LNCaP clone FGC (cell line): Measurements from ENCODE around the gene SNX30.

Source experiments
- DNase-seq: peaks from one replicate; pipeline ENCODE4 v3.0.0-alpha.2; 2011; ENCODE audit warnings: low read depth
- H3K4me3 ChIP-seq: 2 replicates; pipeline ENCODE4 v1.5.1; 2011; ENCODE audit warnings: mild to moderate bottlenecking, low read depth, low read length, control low read depth
- CTCF ChIP-seq: IDR thresholded peaks from 2 replicates; pipeline ENCODE4 v1.5.1; 2012; ENCODE audit warnings: mild to moderate bottlenecking; ENCODE audit not compliant: control insufficient read depth, insufficient read depth; ENCODE audit errors: extremely low read depth

SNX30 gene

GRCh38 chr9:112894041-112894440, 143.5 kb downstream of the SNX30 start:
- DNase-seq: no peak

DNA sequence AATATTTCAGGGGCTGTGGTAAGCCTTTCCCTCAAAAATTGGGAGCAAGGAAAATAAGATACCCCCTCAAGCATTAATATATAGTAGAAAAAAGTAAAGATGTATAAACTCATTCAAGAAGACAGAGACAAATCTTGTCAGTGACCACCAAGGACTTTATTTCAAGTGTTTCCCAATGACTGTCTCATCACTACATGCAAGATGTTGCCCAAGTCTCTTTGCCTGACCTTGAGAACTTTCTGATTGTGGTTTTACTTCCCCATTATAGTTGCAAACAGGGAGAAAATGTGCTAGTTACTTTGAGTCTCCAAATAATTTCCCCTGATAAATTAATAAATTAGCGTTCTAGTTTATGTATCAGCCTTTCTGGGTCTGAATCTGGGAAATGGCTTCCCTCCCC, 144.1 kb downstream of the SNX30 start:
- no peak for DNase-seq
- no peak overlapping the region for H3K4me3 ChIP-seq
- no peak for TF ChIP-seq CTCF

More at GRCh38 chr9:112894041-112894440, 143.5 kb downstream of the SNX30 start:
- TF ChIP-seq CTCF: no peak
- no peak overlapping the region for H3K4me3 ChIP-seq

DNA sequence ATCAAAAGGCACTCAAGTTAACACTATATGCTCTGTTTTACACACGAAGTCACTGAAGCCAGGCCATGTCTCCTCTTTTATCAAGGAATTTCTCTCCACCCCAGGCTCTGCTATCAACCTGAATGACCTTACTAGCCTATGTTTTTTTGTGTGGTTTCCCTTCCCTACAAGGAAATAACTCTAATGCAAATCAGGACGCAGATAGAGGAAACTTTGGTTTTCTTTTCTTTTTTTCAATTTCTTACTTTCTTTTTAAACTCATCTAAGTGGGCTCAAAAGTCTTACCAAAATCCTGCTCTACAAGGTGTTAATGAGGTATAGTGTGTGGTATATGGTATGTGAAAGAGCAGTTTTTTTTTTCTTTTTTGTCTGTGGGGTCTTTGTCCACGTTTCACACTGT, 145.6 kb downstream of the SNX30 start:
- TF ChIP-seq CTCF: no peak
- DNase-seq: no peak
- no peak overlapping the region for H3K4me3 ChIP-seq

GRCh38 chr9:112898872-112899311, 148.3 kb downstream of the SNX30 start:
- no peak for DNase-seq
- TF ChIP-seq CTCF: no peak

GRCh38 chr9:112900488-112900887, 149.9 kb downstream of the SNX30 start:
- TF ChIP-seq CTCF: no peak
- DNase-seq: no peak
- no peak overlapping the region for H3K4me3 ChIP-seq

More at GRCh38 chr9:112898872-112899311, 148.3 kb downstream of the SNX30 start:
- H3K4me3 ChIP-seq: no peak overlapping the region

GRCh38 chr9:112900901-112901300, 150.3 kb downstream of the SNX30 start:
- H3K4me3 ChIP-seq: no peak overlapping the region
- TF ChIP-seq CTCF: no peak
- no peak for DNase-seq

DNA sequence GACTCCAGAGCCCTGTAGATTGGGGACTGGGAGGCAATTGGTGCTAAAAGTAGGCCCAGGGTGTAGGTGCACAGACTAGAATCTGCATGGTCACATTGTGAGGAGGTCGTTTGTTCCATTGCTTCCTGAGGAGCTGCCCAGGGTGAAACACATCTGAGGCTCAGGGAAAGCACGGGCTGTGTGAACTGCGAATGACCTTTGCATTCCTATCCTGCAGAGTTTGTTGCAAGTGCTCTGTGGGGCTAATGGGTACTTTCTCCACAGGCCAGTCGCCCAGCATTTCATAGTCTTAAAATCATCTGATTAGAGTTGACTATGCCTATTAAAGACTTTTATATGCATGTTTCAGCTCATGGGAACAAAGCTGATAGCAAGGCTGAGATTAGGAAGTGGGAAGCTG, 154.5 kb downstream of the SNX30 start:
- no peak for DNase-seq
- TF ChIP-seq CTCF: no peak
- H3K4me3 ChIP-seq: no peak overlapping the region
